ENCODE results near the gene RNF128.
"Not testable (repeated sequence)": the region's sequence is repeated elsewhere in the genome, so short reads cannot be mapped to it uniquely, and the experiment has no call there.

RNF128 gene

GRCh38 chrX:106742193-106742592, 15.7 kb downstream of the RNF128 start:
- TF ChIP-seq, protein P1, sequence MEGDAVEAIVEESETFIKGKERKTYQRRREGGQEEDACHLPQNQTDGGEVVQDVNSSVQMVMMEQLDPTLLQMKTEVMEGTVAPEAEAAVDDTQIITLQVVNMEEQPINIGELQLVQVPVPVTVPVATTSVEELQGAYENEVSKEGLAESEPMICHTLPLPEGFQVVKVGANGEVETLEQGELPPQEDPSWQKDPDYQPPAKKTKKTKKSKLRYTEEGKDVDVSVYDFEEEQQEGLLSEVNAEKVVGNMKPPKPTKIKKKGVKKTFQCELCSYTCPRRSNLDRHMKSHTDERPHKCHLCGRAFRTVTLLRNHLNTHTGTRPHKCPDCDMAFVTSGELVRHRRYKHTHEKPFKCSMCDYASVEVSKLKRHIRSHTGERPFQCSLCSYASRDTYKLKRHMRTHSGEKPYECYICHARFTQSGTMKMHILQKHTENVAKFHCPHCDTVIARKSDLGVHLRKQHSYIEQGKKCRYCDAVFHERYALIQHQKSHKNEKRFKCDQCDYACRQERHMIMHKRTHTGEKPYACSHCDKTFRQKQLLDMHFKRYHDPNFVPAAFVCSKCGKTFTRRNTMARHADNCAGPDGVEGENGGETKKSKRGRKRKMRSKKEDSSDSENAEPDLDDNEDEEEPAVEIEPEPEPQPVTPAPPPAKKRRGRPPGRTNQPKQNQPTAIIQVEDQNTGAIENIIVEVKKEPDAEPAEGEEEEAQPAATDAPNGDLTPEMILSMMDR (conservative IDR thresholded peaks at IDR 0.05), result no peak
- TF ChIP-seq ZFX (IDR thresholded peaks at IDR 0.05), result no peak

GRCh38 chrX:106742805-106743204, 16.3 kb downstream of the RNF128 start:
- no peak for TF ChIP-seq ZFX (IDR thresholded peaks at IDR 0.05)
- TF ChIP-seq, protein P1 (conservative IDR thresholded peaks at IDR 0.05), result no peak
- no peak overlapping the region for H3K27ac ChIP-seq

More at GRCh38 chrX:106742193-106742592, 15.7 kb downstream of the RNF128 start:
- H3K27ac ChIP-seq, result no peak overlapping the region

GRCh38 chrX:106748377-106748776, 21.9 kb downstream of the RNF128 start:
- TF ChIP-seq ZFX (IDR thresholded peaks at IDR 0.05), result no peak
- TF ChIP-seq, protein P1 (conservative IDR thresholded peaks at IDR 0.05), result no peak
- no peak overlapping the region for H3K27ac ChIP-seq

DNA sequence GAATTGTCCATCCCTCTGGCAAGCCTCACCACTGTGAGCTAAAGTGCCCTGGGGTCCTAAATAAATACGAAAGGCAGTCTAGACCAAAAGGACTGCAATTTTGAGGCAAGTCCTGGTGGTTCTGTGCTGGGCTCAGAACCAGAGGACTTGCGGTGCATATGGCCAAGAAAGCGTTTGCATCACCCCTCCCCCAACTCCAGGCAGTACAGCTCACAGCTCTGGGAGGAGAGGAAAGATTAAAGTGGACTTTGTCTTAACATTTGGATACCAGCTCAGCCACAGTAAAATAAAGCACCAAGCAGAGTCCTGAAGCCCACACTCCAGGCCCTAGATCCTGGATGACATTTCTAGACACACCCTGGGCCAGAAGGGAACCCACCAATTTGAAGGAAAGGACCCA, 24.9 kb downstream of the RNF128 start:
- H3K27ac ChIP-seq, result no peak overlapping the region
- TF ChIP-seq, protein P1 (conservative IDR thresholded peaks at IDR 0.05), result no peak
- no peak for TF ChIP-seq ZFX (IDR thresholded peaks at IDR 0.05)

DNA sequence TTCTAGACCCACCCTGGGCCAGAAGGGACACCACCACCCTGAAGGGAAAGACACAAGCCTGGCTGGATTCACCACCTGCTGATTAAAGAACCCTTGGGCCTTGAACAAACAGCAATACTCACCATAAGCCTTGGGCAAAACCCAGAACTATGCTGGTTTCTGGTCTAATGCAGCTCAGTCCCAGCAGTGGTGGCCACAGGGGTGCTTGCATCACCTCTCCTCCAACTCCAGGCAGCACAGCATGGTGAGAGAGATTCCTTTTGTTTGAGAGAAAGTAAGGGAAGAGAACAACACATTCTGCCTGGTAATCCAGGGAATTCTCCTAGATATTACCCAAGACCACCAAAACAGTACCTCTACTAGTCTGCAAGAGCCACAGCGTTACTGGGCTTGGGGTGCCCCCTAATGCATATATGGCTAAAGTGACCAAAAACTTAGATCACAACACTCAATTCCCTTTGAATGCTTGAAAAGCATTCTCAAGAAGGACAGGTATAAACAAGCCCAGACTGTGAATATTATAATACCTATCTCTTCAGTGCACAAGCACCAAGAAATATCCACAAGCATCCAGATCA, 25.7 kb downstream of the RNF128 start:
- TF ChIP-seq ZFX (IDR thresholded peaks at IDR 0.05), result no peak
- TF ChIP-seq, protein P1 (conservative IDR thresholded peaks at IDR 0.05), result peak; percentile 9; the same call in 1 of the 2 replicates
- H3K27ac ChIP-seq, result no peak overlapping the region

- H3K27ac ChIP-seq, result not testable (repeated sequence)
These were observed 42.8 kb downstream of the RNF128 start for GRCh38 chrX:106769288-106769687.

- H3K27ac ChIP-seq, result no peak overlapping the region
- TF ChIP-seq ZFX (IDR thresholded peaks at IDR 0.05), result no peak
- TF ChIP-seq, protein P1 (conservative IDR thresholded peaks at IDR 0.05), result no peak
These were observed 48.5 kb downstream of the RNF128 start for GRCh38 chrX:106774981-106775380.

DNA sequence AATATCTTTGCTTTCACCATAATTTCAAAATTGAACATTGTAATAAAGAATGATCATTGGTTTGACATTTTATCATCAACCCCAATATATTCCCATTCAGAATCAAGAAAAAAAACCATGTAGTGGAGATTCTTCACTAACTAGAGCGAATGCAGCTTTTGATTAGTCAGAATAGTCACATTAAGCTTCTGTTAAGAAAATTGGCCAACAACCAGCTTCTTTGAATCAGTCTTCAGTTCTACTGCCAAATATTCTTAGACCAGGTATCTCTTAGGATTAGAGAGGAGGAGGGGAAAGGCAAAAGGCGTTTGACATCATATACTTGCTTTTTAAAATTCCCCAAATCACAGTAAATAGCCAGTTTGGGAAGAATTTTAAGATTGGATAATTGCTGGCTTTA, 53.8 kb downstream of the RNF128 start:
- no peak overlapping the region for H3K27ac ChIP-seq
- no peak for TF ChIP-seq ZFX (IDR thresholded peaks at IDR 0.05)
- TF ChIP-seq, protein P1 (conservative IDR thresholded peaks at IDR 0.05), result no peak

Measured in C4-2B (cell line).